ENCODE data around the gene PIP5K1B.

The PIP5K1B gene

GRCh38 chr9:68706363-68707201 is 1.5 kb downstream of the PIP5K1B start:
- in situ Hi-C loops (cut with MboI; ENCODE audit: low pct_unique_long_range_greater_than_20kb, low sequenced_read_pairs), result loop anchor here (25.0 kb wide), 1 partner anchor 306 kb away; the partner anchor contains the start of gene PRKACG

GRCh38 chr9:68707801-68708488 is 2.9 kb downstream of the PIP5K1B start:
- in situ Hi-C loops (cut with MboI; ENCODE audit: low pct_unique_long_range_greater_than_20kb, low sequenced_read_pairs), result loop anchor here (25.0 kb wide), 1 partner anchor 304 kb away; the partner anchor contains the start of gene PRKACG

More at GRCh38 chr9:68706363-68707201, 1.5 kb downstream of the PIP5K1B start:
- no peak for DNase-seq

GRCh38 chr9:68708513-68708912 is 3.5 kb downstream of the PIP5K1B start:
- no peak for DNase-seq
- in situ Hi-C loops (cut with MboI; ENCODE audit: low pct_unique_long_range_greater_than_20kb, low sequenced_read_pairs), result loop anchor here (25.0 kb wide), 1 partner anchor 304 kb away; the partner anchor contains the start of gene PRKACG

More at GRCh38 chr9:68707801-68708488, 2.9 kb downstream of the PIP5K1B start:
- DNase-seq, result no peak

GRCh38 chr9:68709291-68710110 is 4.5 kb downstream of the PIP5K1B start:
- no peak for DNase-seq
- in situ Hi-C loops (cut with MboI; ENCODE audit: low pct_unique_long_range_greater_than_20kb, low sequenced_read_pairs), result loop anchor here (25.0 kb wide), 1 partner anchor 303 kb away; the partner anchor contains the start of gene PRKACG

GRCh38 chr9:68710111-68710471 is 5.1 kb downstream of the PIP5K1B start:
- DNase-seq, result no peak
- in situ Hi-C loops (cut with MboI; ENCODE audit: low pct_unique_long_range_greater_than_20kb, low sequenced_read_pairs), result loop anchor here (25.0 kb wide), 1 partner anchor 302 kb away; the partner anchor contains the start of gene PRKACG

GRCh38 chr9:68711281-68711680 is 6.2 kb downstream of the PIP5K1B start:
- DNase-seq, result no peak
- in situ Hi-C loops (cut with MboI; ENCODE audit: low pct_unique_long_range_greater_than_20kb, low sequenced_read_pairs), result loop anchor here (25.0 kb wide), 1 partner anchor 301 kb away; the partner anchor contains the start of gene PRKACG

GRCh38 chr9:68711932-68712331 is 6.9 kb downstream of the PIP5K1B start:
- in situ Hi-C loops (cut with MboI; ENCODE audit: low pct_unique_long_range_greater_than_20kb, low sequenced_read_pairs), result loop anchor here (25.0 kb wide), 1 partner anchor 300 kb away; the partner anchor contains the start of gene PRKACG
- no peak for DNase-seq

- in situ Hi-C loops (cut with MboI; ENCODE audit: low pct_unique_long_range_greater_than_20kb, low sequenced_read_pairs), result loop anchor here (25.0 kb wide), 1 partner anchor 298 kb away; the partner anchor contains the start of gene PRKACG
Observed at GRCh38 chr9:68714416-68715180, 9.6 kb downstream of the PIP5K1B start.

GRCh38 chr9:68715181-68715456 is 10.1 kb downstream of the PIP5K1B start:
- no peak for DNase-seq
- in situ Hi-C loops (cut with MboI; ENCODE audit: low pct_unique_long_range_greater_than_20kb, low sequenced_read_pairs), result loop anchor here (25.0 kb wide), 1 partner anchor 297 kb away; the partner anchor contains the start of gene PRKACG

More at GRCh38 chr9:68714416-68715180, 9.6 kb downstream of the PIP5K1B start:
- DNase-seq, result no peak

GRCh38 chr9:68717552-68718443 is 12.8 kb downstream of the PIP5K1B start:
- in situ Hi-C loops (cut with MboI; ENCODE audit: low pct_unique_long_range_greater_than_20kb, low sequenced_read_pairs), result loop anchor here (25.0 kb wide), 1 partner anchor 295 kb away; the partner anchor contains the start of gene PRKACG
- no peak for DNase-seq

GRCh38 chr9:68719847-68720246 is 14.8 kb downstream of the PIP5K1B start:
- DNase-seq, result no peak
- in situ Hi-C loops (cut with MboI; ENCODE audit: low pct_unique_long_range_greater_than_20kb, low sequenced_read_pairs), result loop anchor here (25.0 kb wide), 1 partner anchor 292 kb away; the partner anchor contains the start of gene PRKACG

- in situ Hi-C loops (cut with MboI; ENCODE audit: low pct_unique_long_range_greater_than_20kb, low sequenced_read_pairs), result loop anchor here (25.0 kb wide), 1 partner anchor 292 kb away; the partner anchor contains the start of gene PRKACG
- DNase-seq, result no peak
Observed at GRCh38 chr9:68720656-68721313, 15.7 kb downstream of the PIP5K1B start.

GRCh38 chr9:68721666-68722330 is 16.8 kb downstream of the PIP5K1B start:
- in situ Hi-C loops (cut with MboI; ENCODE audit: low pct_unique_long_range_greater_than_20kb, low sequenced_read_pairs), result loop anchor here (25.0 kb wide), 1 partner anchor 291 kb away; the partner anchor contains the start of gene PRKACG
- DNase-seq, result no peak

GRCh38 chr9:68725070-68725469 is 20.0 kb downstream of the PIP5K1B start:
- in situ Hi-C loops (cut with MboI; ENCODE audit: low pct_unique_long_range_greater_than_20kb, low sequenced_read_pairs), result no loop called here
- no peak for DNase-seq

GRCh38 chr9:68726489-68726888 is 21.4 kb downstream of the PIP5K1B start:
- in situ Hi-C loops (cut with MboI; ENCODE audit: low pct_unique_long_range_greater_than_20kb, low sequenced_read_pairs), result no loop called here

GRCh38 chr9:68727636-68728035 is 22.6 kb downstream of the PIP5K1B start:
- no peak for DNase-seq
- in situ Hi-C loops (cut with MboI; ENCODE audit: low pct_unique_long_range_greater_than_20kb, low sequenced_read_pairs), result no loop called here

More at GRCh38 chr9:68726489-68726888, 21.4 kb downstream of the PIP5K1B start:
- DNase-seq, result no peak
